Measurements from ENCODE around the gene PLEKHH2.
"Not testable (repeated sequence)": the region's sequence is repeated elsewhere in the genome, so short reads cannot be mapped to it uniquely, and the experiment has no call there.

The PLEKHH2 gene

DNA sequence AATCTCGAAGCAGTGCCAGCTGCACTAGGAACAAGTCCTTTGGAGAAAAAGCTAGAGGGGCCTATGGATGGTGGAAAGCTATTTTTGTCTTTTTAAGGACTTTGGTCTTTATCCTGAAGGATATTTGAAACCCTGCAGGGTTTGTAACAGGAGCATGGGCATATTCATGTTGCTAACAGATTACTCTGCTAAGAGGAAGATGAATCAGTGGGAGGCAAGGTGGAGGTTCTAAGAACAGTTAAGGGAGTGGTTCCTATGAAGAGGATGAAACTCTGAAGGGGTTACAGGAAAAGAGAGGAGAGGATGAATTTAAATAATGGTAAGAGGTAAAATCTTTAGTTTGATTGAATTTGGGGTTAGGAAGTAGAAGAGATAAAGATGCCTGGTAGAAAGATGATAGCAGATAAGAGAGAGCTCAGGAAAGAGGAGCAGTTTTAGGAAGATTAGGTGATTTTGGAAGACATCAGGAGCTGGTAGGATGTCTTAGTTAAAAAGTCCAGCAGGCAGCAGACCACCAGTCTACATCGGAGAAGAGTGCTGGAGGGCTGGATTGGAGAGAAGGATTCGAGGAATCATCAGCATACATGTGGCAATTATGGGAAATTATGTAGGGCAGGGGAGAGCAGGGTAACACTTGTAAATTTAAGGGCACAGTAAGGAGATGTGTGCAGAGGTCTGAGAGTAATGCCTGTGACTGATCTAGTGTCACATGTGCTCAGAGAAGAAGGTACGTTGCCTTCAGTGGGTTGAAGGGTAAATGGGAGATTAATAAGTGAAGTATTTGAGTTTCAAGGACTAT, 78.4 kb downstream of the PLEKHH2 start:
- DNase-seq, result no peak

GRCh38 chr2:43717322-43717721, 80.3 kb downstream of the PLEKHH2 start:
- no peak for DNase-seq

- DNase-seq, result no peak
These were observed 81.6 kb downstream of the PLEKHH2 start for GRCh38 chr2:43718530-43719124.

DNA sequence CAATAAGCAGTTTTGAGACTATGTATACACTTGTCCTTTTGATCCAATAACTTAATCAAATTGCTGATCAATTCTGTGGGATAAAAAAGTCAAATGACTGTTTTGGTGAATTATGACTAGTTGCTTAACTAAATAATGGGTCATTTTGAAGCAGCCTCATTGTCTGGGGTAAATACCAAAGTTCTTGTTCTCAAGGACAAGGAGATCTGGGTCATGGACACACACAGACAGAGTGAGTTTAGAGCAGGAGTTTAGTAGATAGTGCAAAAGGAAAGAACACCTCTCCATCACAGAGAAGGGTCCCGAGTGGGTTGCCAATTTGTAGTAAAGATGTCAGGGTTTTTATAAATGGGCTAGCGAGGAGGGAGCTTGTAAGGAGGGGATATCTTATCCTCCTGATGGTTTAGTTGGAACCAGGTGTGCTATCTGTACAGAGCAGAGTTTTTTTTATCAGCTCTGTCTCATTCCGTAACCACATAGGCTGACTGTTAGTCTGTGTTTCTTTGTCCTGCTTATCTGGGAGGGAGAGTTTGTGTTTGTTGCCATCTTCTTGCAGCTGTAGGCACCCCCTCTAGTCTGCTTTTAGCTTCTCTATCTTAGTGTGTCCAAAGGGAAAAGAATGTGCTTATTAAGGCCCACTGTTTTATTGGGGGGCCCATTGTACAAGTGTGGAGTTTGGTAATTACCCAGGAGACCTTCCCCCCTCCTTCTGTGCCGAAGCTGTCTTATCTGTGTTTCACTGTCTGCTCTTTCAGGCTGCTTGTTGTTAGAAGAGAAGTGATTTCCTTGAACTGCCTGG, 87.9 kb downstream of the PLEKHH2 start:
- no peak for DNase-seq

DNA sequence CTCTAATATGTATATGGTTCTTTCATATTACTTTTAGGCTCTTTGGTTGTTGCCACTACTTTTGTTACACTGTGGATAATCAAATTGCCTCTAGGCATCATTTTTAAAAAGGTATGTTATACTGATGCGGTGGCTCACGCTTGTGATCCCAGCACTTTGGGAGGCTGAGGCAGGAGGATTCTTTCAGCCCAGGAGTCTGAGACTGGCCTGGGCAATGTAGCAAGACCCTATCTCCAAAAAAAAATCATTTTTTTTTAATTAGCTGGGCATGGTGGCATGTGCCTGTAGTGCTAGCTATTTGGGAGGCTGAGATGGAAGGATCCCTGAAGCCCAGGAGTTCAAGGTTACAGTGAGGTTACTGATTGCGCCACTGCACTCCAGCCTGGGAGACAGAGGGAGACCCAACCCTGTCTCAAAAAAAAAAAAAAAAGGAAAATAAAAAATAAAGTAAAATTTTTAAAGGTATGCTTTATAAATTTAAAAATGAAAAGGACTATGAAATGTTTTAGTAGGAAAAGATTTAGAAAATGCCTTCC, 88.7 kb downstream of the PLEKHH2 start:
- DNase-seq, result no peak

GRCh38 chr2:43726961-43727633, 90.0 kb downstream of the PLEKHH2 start:
- DNase-seq, result not testable (repeated sequence)

- DNase-seq, result no peak
These were observed 90.6 kb downstream of the PLEKHH2 start for GRCh38 chr2:43727634-43728014.

- DNase-seq, result no peak
These were observed 92.6 kb downstream of the PLEKHH2 start for GRCh38 chr2:43729491-43730174.

GRCh38 chr2:43731211-43731610, 94.2 kb downstream of the PLEKHH2 start:
- DNase-seq, result no peak

DNA sequence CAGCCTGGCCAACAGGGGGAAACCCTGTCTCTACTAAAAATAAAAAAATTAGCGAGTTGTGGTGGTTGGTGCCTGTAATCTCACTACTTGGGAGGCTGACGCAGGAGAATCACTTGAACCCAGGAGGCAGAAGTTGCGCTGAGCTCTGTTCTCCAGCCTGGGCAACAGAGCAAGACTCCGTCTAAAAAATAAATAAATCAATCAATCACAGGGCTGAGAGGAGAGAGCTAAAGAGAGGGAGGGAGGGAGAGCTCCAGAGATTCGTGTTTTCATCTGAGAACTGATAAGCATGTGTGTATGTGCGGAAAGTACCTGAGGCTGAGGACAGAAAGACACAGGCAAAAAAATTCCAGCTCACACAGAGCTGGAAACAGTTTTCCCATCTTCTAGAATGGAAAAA, 99.6 kb downstream of the PLEKHH2 start:
- DNase-seq, result no peak

DNA sequence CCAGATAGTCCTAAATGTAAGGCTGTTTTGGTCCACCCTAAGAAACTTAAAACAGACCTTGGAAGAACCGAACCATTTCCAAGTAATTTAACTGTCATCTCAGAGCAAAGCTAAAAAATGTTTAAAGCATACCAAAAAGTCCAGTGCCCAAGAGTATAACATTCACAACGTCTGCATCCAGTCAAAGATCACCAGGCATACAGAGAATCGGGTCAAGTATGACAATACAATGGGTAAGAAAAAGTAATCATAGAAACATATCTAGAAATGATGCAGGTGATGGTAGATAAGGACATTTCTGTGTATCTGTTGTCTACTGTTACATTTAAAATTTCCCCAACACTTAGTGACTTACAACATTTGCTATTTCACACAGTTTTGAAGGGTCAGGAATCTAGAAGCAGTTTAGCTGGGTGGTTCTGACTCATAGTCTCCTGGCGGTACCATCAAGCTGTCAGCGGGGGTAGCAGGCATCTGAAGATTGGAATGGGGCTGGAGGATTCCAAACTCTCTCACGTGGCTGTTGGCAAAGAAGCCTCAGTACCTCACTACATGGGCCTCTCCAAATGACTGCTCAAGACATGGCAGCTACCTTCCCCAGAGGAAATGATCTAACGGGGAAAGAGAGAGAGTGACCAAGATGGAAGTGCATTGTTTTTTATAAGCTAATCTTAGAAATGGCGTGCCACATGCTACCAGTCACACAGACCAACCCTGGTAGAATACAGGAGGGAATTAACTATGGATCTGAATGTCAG, 100.2 kb downstream of the PLEKHH2 start:
- DNase-seq, result no peak

DNA sequence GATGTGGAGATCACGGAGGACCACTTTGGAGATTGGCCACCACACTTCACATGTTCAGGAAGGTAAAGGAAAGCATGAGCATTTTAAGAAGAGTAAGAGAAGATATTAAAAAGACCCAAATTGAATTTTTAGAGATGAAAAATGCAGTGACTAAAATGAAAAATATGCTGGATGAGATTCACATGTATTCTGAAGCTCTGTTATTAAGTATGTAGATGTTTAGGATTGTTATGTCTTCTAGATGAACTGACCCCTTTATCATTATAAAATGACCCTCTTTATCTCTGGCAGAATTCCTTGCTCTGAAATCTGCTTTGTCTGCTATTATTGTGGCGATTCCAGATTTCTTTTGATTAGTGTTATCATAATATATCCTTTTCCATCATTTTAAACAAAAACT, 100.8 kb downstream of the PLEKHH2 start:
- DNase-seq, result no peak

- DNase-seq, result no peak
These were observed 101.2 kb downstream of the PLEKHH2 start for GRCh38 chr2:43738257-43738656.

DNA sequence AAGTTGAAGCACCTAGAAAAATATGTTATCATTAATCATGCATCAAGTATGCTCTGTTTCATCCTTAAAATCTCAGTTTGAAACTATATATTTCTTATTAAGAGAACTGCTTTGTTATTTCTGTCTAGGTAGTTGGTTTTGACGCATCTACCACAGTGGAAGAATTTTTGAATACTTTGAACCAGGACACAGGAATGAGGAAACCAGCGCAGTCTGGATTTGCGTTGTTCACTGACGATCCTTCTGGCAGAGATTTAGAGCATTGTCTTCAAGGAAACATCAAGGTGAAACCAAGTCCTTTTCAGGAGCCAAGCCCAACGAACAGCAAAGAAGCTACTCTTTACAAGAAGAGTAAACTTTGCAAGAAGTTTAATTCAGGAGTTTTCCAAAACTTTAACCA, 106.6 kb downstream of the PLEKHH2 start:
- no peak for DNase-seq

- DNase-seq, result no peak
These were observed 108.4 kb downstream of the PLEKHH2 start for GRCh38 chr2:43745457-43745856.

GRCh38 chr2:43748333-43748732, 111.3 kb downstream of the PLEKHH2 start:
- no peak for DNase-seq

- DNase-seq, result no peak
These were observed 112.5 kb downstream of the PLEKHH2 start for GRCh38 chr2:43749583-43749982.

GRCh38 chr2:43751476-43751990, 114.5 kb downstream of the PLEKHH2 start:
- DNase-seq, result no peak

GRCh38 chr2:43752302-43752701, 115.2 kb downstream of the PLEKHH2 start:
- peak in 2 of 56 donors; percentile 4 to 6 for DNase-seq

GRCh38 chr2:43754180-43754579, 117.1 kb downstream of the PLEKHH2 start:
- DNase-seq, result peak in 9 of 56 donors; percentile 3 to 61 (median 5)
